HepG2 (cell line): ENCODE results near the gene ZNF343. TPM values are rescaled to one million over a fixed set of nuclear protein-coding genes. Genes with fewer than 3 reads are reported as not detected.

ENCODE experiments used
- CEBPB ChIP-seq: IDR thresholded peaks from 2 replicates; pipeline ENCODE4 v1.6.1; 2011; ENCODE audit warnings: low read depth, low read length, improper control_type of control experiment, borderline replicate concordance
- CTCF ChIP-seq: sonication (generic); formaldehyde crosslinking; IDR thresholded peaks from 2 replicates; pipeline ENCODE4 v1.5.0; 2020; ENCODE audit warnings: mild to moderate bottlenecking, missing genetic modification reagents, moderate library complexity
- GABPA ChIP-seq, 2 experiments: IDR thresholded peaks; 2 replicates each; pipeline ENCODE4 v1.6.1; 2011 to 2016; ENCODE audit warnings: low read depth in 2 of 2, low read length in 1 of 2, missing biosample characterization in 1 of 2, missing genetic modification characterization in 1 of 2
- HMGXB4 ChIP-seq, 2 experiments: sonication (generic) in 1 of 2; formaldehyde crosslinking in 1 of 2; IDR thresholded peaks; 2 replicates each; pipeline versions ENCODE4 v1.4.0 to v1.6.1; 2018 to 2020; ENCODE audit warnings: missing genetic modification reagents in 2 of 2, borderline replicate concordance in 1 of 2, low read depth in 1 of 2, mild to moderate bottlenecking in 1 of 2, missing biosample characterization in 1 of 2
- HNF1B ChIP-seq: sonication (generic); formaldehyde crosslinking; IDR thresholded peaks from 2 replicates; pipeline ENCODE4 v1.5.1; 2020; ENCODE audit warnings: mild to moderate bottlenecking, moderate library complexity, missing genetic modification reagents
- IRF2 ChIP-seq: IDR thresholded peaks from 2 replicates; pipeline ENCODE4 v1.6.1; 2018; ENCODE audit warnings: missing genetic modification reagents, missing compliant biosample characterization
- MAFF ChIP-seq: IDR thresholded peaks from 2 replicates; pipeline ENCODE4 v1.6.1; 2011; ENCODE audit warnings: low read depth, low read length, improper control_type of control experiment
- RAD51 ChIP-seq: fragments of 450-650 bp; IDR thresholded peaks from 2 replicates; pipeline ENCODE4 v1.6.1; 2016; ENCODE audit warnings: borderline replicate concordance
- RBFOX2 ChIP-seq: fragments of 200-400 bp; formaldehyde crosslinking; IDR thresholded peaks from 2 replicates; pipeline ENCODE4 v1.6.1; 2017; ENCODE audit warnings: low read depth, mild to moderate bottlenecking, low read length
- SMC3 ChIP-seq: IDR thresholded peaks from 2 replicates; pipeline ENCODE4 v1.6.1; 2011; ENCODE audit warnings: low read length, improper control_type of control experiment
- SSRP1 ChIP-seq: IDR thresholded peaks from 2 replicates; pipeline ENCODE4 v1.6.1; 2016; ENCODE audit warnings: control low read depth
- THAP11 ChIP-seq: IDR thresholded peaks from 2 replicates; pipeline ENCODE4 v1.6.1; 2016; ENCODE audit warnings: missing biosample characterization, missing genetic modification reagents
- TSC22D2 ChIP-seq: sonication (generic); formaldehyde crosslinking; IDR thresholded peaks from 2 replicates; pipeline ENCODE4 v1.5.1; 2020; ENCODE audit warnings: missing genetic modification reagents, mild to moderate bottlenecking, borderline replicate concordance
- ZFP37 ChIP-seq: sonication (generic); formaldehyde crosslinking; IDR thresholded peaks from 2 replicates; pipeline ENCODE4 v1.4.0; 2020; ENCODE audit warnings: missing genetic modification reagents, borderline replicate concordance
- ZMYM4 ChIP-seq: sonication (generic); formaldehyde crosslinking; IDR thresholded peaks from 2 replicates; pipeline ENCODE4 v1.8.1; 2023; ENCODE audit warnings: mild to moderate bottlenecking, missing genetic modification reagents
- ZNF24 ChIP-seq: fragments of 450-650 bp; IDR thresholded peaks from 2 replicates; pipeline ENCODE4 v1.6.1; 2017; ENCODE audit warnings: antibody characterized with exemption, mild to moderate bottlenecking
- ZNF282 ChIP-seq: fragments of 450-650 bp; IDR thresholded peaks from 2 replicates; pipeline ENCODE4 v1.6.1; 2018; ENCODE audit not compliant: partially characterized antibody
- ZNF501 ChIP-seq: sonication (generic); formaldehyde crosslinking; IDR thresholded peaks from 2 replicates; pipeline ENCODE4 v1.5.1; 2020; ENCODE audit warnings: mild to moderate bottlenecking, moderate library complexity, missing genetic modification reagents
- ZNF580 ChIP-seq: IDR thresholded peaks from 2 replicates; pipeline ENCODE4 v1.6.1; 2016; ENCODE audit warnings: low read depth, borderline replicate concordance
- ZNF629 ChIP-seq: sonication (generic); formaldehyde crosslinking; conservative IDR thresholded peaks from 2 replicates; pipeline ENCODE4 v1.5.0; 2020; ENCODE audit warnings: missing genetic modification reagents
- ZNF720 ChIP-seq: sonication (generic); formaldehyde crosslinking; IDR thresholded peaks from 2 replicates; pipeline ENCODE4 v1.4.0; 2020; ENCODE audit warnings: missing genetic modification reagents
- ZNF841 ChIP-seq: sonication (generic); formaldehyde crosslinking; IDR thresholded peaks from 2 replicates; pipeline ENCODE4 v1.8.1; 2023; ENCODE audit warnings: missing genetic modification reagents, borderline replicate concordance
- ZSCAN29 ChIP-seq: sonication (generic); formaldehyde crosslinking; conservative IDR thresholded peaks from 2 replicates; pipeline ENCODE4 v1.4.0; 2020; ENCODE audit warnings: mild to moderate bottlenecking, missing genetic modification reagents
- polyA plus RNA-seq, 8 experiments: library from polyadenylated mRNA; depleted of rRNA in 3 of 8; stranded (reverse) in 7 of 8; unstranded in 1 of 8; fragments of >200 nt; fragmentation: Illumina TruSeq in 4 of 8; extraction: Trizol in 4 of 8; gene quantifications; 2 replicates each; pipeline versions ENCODE4 v1.2.1 to v1.2.3, GENCODE V29; 2011 to 2016; ENCODE audit warnings: low read depth in 4 of 8, missing spikeins in 1 of 8, mixed read lengths in 1 of 8; ENCODE audit not compliant: insufficient read depth in 1 of 8
- total RNA-seq, 5 experiments: library from RNA; depleted of rRNA; stranded (reverse); fragments of >200 nt; fragmentation: Illumina TruSeq; extraction: Trizol; gene quantifications; 2 replicates each; pipeline ENCODE4 v1.2.3, GENCODE V29; 2016; ENCODE audit warnings: low read depth in 1 of 5

The ZNF343 gene
- total and polyA plus RNA-seq, 2 of the 13 experiments (the other 11 are each of a cell fraction or from before 2014, with no cell fraction given) = 16.4 to 22.1 TPM

- TF ChIP-seq ZNF282 = no peak
- 0 out of 2 replicates have a peak, but pooled peaks have one; percentile 28 for TF ChIP-seq IRF2
- TF ChIP-seq HNF1B (CRISPR knock-in tag) = peak; percentile 74; the same call in 1 of the 2 replicates
- no peak for TF ChIP-seq ZNF24
- TF ChIP-seq TSC22D2 (CRISPR knock-in tag) = peak; percentile 22; the same call in 1 of the 2 replicates
- TF ChIP-seq RBFOX2 = no peak
- peak; percentile 62; the same call in 1 of the 2 replicates for TF ChIP-seq MAFF
- no peak for TF ChIP-seq RAD51
- TF ChIP-seq CTCF (CRISPR knock-in tag) = peak; percentile 93
- peak; percentile 78 for TF ChIP-seq SMC3
- peak; percentile 49; the same call in 1 of the 2 replicates for TF ChIP-seq ZFP37 (CRISPR knock-in tag)
- no peak for TF ChIP-seq ZSCAN29 (CRISPR knock-in tag)
- no peak for TF ChIP-seq CEBPB
- 0 out of 2 replicates have a peak, but pooled peaks have one; percentile 33 for TF ChIP-seq SSRP1
- TF ChIP-seq HMGXB4 (CRISPR knock-in tag; IDR thresholded peaks at IDR 0.05; ENCODE audit: borderline replicate concordance in 1 of 2, low read depth in 1 of 2) = 0 out of 4 replicates have a peak, but pooled peaks of 1 of the 2 experiments have one; percentile 59
- peak; percentile 49; the same call in 1 of the 2 replicates for TF ChIP-seq ZMYM4 (CRISPR knock-in tag)
- peak; percentile 56; the same call in 1 of the 2 replicates for TF ChIP-seq ZNF501 (CRISPR knock-in tag)
- TF ChIP-seq ZNF580 (CRISPR knock-in tag) = no peak
- TF ChIP-seq GABPA (IDR thresholded peaks at IDR 0.05; ENCODE audit: low read depth, low read length) = no peak
- TF ChIP-seq GABPA (CRISPR knock-in tag; IDR thresholded peaks at IDR 0.05; ENCODE audit: low read depth) = no peak
- peak; percentile 33; the same call in 1 of the 2 replicates for TF ChIP-seq THAP11 (CRISPR knock-in tag)
- TF ChIP-seq ZNF841 (CRISPR knock-in tag) = no peak
- 0 out of 2 replicates have a peak, but pooled peaks have one; percentile 51 for TF ChIP-seq ZNF720 (CRISPR knock-in tag)
- no peak for TF ChIP-seq ZNF629
These were observed 56.6 kb downstream of the ZNF343 start (continued) for GRCh38 chr20:2451939-2452732.
